Bronchial epithelial cell (primary cell): Measurements from ENCODE around the gene CACNG7. TPM values are rescaled to one million over a fixed set of nuclear protein-coding genes. Genes with fewer than 3 reads are reported as not detected.

Experiments
- DNase-seq: peaks from one replicate; pipeline ENCODE4 v3.0.0-alpha.2; 2010; ENCODE audit warnings: low read depth
- FAIRE-seq: peaks from 2 replicates; lab custom pipeline; 2011; peaks lifted over from hg19 to GRCh38; lab: Jason Lieb, UNC
- H3K27me3 ChIP-seq: 2 replicates; pipeline ENCODE4 v1.5.1; 2011; ENCODE audit warnings: low read length; ENCODE audit not compliant: control insufficient read depth, insufficient read depth
- H3K36me3 ChIP-seq: 2 replicates; pipeline ENCODE4 v1.5.1; 2011; ENCODE audit warnings: low read length; ENCODE audit not compliant: control insufficient read depth, insufficient read depth
- H3K4me3 ChIP-seq: 2 replicates; pipeline ENCODE4 v1.5.1; 2011; ENCODE audit warnings: mild to moderate bottlenecking, low read depth, low read length, control low read depth
- total RNA-seq: library from RNA; depleted of rRNA; stranded (reverse); fragments of >200 nt; gene quantifications from 2 replicates; pipeline ENCODE4 v1.2.1, GENCODE V29; 2014
- TF ChIP-seq, protein P1 (sequence below): IDR thresholded peaks from 2 replicates; pipeline ENCODE4 v1.5.1; 2011; ENCODE audit warnings: mild to moderate bottlenecking, moderate library complexity, low read length, control low read depth, inconsistent platforms; ENCODE audit not compliant: insufficient read depth, severe bottlenecking

The CACNG7 gene
- total RNA-seq, 1 donor from 2014 or later: not detected

DNA sequence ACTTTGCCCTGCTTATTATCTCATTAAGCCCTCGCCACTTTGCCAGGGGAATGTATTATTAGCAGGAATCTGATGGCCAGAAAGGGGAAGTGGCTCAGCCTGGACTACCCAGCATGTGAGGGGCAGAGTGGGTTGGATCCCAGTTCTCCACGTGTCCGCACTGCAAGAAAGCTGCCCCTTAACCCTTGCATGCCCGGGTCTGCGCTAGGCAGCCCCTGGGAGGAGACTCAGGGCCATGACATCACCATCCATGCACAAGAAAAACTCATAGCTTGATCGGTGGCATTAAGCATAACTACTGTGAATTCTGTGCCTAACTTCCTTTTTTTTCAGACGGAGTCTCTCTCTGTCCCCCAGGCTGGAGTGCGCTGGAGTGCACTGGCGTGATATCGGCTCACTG, 62.6 kb downstream of the CACNG7 start:
- DNase-seq (no peak), FAIRE-seq (no peak)
- H3K4me3 ChIP-seq: no peak overlapping the region
- H3K27me3 ChIP-seq: no peaks in the 10 kb centered on the region
- TF ChIP-seq, protein P1, sequence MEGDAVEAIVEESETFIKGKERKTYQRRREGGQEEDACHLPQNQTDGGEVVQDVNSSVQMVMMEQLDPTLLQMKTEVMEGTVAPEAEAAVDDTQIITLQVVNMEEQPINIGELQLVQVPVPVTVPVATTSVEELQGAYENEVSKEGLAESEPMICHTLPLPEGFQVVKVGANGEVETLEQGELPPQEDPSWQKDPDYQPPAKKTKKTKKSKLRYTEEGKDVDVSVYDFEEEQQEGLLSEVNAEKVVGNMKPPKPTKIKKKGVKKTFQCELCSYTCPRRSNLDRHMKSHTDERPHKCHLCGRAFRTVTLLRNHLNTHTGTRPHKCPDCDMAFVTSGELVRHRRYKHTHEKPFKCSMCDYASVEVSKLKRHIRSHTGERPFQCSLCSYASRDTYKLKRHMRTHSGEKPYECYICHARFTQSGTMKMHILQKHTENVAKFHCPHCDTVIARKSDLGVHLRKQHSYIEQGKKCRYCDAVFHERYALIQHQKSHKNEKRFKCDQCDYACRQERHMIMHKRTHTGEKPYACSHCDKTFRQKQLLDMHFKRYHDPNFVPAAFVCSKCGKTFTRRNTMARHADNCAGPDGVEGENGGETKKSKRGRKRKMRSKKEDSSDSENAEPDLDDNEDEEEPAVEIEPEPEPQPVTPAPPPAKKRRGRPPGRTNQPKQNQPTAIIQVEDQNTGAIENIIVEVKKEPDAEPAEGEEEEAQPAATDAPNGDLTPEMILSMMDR: no peak
- H3K36me3 ChIP-seq: no peaks in the 10 kb centered on the region

DNA sequence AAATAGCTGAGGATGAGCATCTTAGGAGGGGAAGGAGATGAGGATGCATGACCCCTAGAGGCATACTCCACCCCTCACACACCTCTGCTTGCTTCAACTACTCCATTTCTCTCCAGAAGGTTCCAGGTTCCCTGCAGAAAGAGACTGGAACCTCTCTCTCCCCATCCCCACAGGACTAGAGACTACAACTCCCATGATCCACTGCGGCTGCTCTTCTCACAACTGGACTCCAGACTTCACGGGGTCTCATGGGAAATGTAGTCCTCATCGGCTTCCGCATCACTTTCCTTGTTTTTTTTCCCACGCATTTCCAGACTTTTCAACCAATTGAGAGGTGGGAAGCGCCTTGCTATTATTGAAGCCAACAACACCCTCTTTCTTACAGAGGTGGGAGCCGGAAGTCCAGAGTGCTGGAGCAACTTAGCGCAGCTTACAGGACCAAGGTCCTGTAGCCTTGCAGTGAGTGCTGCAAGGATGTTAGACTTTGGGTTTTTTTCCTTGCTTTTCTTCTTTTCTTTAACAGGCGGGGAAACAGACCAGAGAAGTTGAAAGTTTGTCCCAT, 68.4 kb downstream of the CACNG7 start:
- no peaks in the 10 kb centered on the region for H3K36me3 ChIP-seq
- peaks cover 3% of the 10 kb centered on the region for H3K27me3 ChIP-seq
- FAIRE-seq (no peak), DNase-seq (peak; percentile 63)
- no peak overlapping the region for H3K4me3 ChIP-seq
- TF ChIP-seq, protein P1: no peak

DNA sequence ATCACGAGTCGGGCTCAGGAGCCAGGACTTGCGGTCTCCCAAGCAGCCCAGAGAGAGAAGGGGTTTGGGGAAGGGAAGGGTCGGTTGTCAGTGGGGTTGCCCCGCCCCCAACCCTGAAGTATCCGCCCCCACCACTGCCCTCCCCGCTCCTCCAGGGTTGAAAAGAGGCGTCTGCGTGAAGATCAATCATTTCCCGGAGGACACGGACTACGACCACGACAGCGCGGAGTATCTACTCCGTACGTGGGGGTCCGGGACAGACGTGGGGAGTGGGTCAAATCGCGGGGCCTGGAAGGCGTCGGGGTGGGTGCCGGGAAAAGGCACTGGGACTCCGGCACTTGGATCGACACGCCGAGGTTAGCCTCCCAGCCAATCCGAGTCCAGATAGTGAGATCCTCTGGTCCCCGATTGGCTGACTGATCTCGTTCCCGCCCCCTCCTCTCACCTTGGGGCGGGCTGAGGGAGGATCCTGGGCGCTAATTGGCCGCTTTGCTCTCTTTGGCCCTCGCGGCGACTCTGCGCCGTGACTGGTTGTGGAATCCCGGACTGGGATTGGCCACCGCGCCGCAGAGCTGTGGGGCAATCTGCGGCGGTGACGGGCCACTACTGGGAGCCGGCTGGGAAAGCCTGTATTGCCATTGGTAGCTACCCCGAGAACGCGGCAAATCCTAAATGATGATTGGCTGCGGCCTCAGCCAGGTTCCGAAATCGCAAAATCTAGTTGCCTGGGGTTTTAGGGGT, 69.1 kb downstream of the CACNG7 start:
- FAIRE-seq: no peak
- TF ChIP-seq, protein P1: no peak
- DNase-seq: no peak

DNA sequence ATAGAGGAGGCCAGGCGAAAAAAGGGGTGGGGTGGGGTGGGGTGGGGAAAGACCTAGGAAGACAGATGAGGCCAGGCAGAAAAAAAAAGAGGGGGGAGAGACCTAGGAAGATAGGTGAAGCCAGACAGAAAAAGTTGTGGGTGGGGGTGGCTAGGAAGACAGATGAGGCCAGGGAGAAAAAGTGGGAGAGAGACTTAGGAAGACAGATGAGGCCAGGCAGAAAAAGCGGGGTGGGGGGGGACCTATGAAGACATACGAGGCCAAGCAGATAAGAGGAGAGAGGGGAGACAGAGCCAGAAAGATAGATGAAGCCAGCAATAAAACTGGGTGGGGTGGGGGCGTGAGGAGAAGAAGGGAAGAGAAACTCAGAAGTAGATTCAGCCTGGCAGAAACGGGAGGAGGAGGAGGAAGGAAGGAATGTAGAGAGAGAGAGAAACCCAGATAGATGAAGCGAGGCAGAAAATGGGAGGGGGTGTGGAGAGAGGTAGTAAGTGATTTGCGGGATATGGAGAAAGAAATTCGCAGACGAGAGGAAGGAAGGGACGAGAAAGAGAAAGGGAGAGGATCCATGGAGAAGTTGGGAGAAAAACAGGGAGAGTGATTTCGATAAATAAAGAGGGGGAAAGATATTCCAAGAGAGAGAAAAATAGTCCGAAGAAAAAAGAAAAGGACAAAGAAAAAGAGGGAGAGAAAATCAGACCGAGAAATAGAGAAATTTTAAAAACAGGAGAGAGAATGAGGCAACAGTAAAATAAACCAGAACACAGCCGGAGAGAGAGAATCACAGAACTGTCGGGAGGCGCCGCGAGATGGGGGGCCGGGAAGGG, 70.1 kb downstream of the CACNG7 start:
- TF ChIP-seq, protein P1: no peak
- DNase-seq (no peak), FAIRE-seq (no peak)
- Histone ChIP-seq H3K27me3 (peaks cover 3% of the 10 kb centered on the region), H3K4me3 (no peak overlapping the region), H3K36me3 (no peaks in the 10 kb centered on the region)

More for the DNA sequence above, 69.1 kb downstream of the CACNG7 start:
- no peaks in the 10 kb centered on the region for H3K36me3 ChIP-seq
- no peak overlapping the region for H3K4me3 ChIP-seq
- peaks cover 3% of the 10 kb centered on the region for H3K27me3 ChIP-seq

DNA sequence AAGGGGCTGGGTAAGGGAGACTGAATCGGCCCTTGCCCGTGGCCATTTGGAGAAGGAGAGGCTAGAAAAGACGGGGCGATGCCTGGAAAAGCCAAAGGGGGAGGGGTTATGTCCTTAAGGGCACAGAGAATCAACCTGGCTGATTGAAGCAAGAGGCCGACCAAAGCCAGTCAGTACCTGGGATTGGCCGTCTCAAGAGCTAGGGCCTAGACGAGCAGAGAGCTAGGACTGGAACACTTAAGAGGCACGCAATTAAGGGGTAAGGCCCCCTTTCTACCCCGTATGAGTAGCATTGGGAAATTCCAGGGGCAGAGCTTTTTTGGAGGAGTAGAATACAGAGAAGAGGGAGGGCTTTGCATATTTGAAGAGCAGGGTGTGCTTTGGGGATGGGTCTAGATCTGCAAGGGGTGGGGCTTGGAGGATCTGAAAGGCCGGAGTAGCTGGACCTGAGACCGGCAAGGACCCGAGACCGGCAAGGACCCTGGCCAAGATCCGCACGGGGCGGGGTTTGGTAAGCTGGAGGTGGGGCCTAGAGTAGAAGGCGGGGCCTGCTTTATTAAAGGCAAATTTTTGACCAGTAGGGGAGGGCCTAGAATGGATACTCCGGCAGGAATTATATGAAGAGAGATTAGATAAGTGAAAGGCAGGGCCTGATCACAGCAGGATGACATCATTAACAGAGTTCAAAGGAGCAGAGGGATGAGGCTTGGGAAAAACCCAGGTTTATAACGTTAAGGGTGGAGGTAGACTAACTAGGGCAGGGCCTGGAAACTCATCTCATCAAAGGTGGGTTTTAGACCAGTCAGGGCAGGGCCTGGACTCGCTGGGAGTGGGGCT, 71.7 kb downstream of the CACNG7 start:
- peaks cover 3% of the 10 kb centered on the region for H3K27me3 ChIP-seq
- DNase-seq: no peak
- no peaks in the 10 kb centered on the region for H3K36me3 ChIP-seq
- no peak for FAIRE-seq
- TF ChIP-seq, protein P1: no peak
- H3K4me3 ChIP-seq: no peak overlapping the region
